ENCODE data around the gene SLC24A5. TPM values are rescaled to one million over a fixed set of nuclear protein-coding genes. Genes with fewer than 3 reads are reported as not detected.

The SLC24A5 gene
- total and polyA plus RNA-seq, 7 donors = not detected

DNA sequence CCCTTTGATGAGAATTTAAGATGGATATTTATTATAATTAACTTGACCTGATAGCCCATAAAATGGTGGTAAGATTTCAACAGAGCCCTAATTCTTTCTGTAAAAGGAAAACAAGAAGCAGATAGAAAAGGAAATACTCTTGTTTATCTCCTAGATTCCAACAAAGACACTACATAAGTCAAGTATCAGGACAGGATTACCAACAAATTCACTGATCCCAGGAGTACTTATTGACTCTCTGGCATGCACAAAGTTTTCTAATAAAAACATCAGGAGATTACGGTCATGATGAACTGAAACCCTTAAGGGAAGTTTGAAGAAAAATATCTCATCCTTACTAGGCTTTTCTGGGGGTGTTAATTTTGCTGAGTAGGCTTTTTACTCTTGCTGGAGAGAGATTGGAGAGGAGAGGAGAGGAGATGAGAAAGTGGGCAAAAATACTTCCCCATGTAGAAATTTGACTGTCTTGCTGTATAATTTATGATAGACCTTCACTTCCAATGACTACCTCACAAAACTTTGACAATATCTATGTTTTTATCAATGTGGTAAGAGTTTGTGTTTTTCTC lies 43.1 kb upstream of the SLC24A5 start:
- H3K4me1 ChIP-seq = no peaks in the 10 kb centered on the region
- 58 to 66% (median 60%) methylated on average over 1 of the region's 1 CpG for WGBS, 3 donors
- TF ChIP-seq, protein P1, sequence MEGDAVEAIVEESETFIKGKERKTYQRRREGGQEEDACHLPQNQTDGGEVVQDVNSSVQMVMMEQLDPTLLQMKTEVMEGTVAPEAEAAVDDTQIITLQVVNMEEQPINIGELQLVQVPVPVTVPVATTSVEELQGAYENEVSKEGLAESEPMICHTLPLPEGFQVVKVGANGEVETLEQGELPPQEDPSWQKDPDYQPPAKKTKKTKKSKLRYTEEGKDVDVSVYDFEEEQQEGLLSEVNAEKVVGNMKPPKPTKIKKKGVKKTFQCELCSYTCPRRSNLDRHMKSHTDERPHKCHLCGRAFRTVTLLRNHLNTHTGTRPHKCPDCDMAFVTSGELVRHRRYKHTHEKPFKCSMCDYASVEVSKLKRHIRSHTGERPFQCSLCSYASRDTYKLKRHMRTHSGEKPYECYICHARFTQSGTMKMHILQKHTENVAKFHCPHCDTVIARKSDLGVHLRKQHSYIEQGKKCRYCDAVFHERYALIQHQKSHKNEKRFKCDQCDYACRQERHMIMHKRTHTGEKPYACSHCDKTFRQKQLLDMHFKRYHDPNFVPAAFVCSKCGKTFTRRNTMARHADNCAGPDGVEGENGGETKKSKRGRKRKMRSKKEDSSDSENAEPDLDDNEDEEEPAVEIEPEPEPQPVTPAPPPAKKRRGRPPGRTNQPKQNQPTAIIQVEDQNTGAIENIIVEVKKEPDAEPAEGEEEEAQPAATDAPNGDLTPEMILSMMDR (IDR thresholded peaks at IDR 0.05) = no peak

DNA sequence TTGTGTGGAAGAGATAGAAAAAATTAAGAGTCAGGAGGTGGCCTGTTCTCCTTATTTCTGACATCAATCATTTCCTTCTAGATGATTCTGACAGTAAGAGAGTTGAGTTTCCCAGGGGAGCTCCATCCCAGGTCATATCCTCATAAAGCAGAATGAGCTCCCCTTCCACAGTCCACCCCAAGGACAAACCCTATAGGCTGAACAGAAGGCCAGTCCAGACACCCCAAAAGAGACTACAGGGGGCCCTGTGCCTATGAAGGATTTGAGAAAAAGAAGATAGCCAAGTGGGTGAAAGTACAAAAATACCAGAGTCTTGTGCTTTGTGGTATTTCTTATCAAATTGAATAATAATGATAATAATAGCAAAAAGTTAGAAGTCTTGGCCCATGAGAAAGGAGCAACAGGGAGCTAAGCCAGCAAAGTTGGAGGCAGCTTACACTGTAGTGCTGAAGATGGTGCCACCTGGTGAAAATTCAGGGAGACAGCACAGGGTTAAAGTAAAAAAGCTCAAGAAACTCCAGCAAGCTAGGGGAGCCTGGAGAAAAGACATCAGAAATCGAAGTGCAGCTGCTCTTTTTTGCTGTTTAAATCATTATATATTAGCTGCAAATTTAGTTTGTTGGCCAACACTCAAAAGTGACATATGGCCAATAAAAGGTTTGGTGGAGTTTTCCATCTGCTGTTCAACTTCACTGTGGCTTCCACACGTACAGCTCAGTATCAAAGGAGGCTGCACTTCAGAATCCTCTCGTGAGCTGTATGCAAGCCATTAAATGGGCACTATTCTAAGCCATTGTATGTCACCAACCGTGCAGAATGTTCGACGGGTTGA lies 35.8 kb upstream of the SLC24A5 start:
- intact Hi-C loops (cut with DNase I) = no loop called here
- ATAC-seq (no peak), DNase-seq (no peak)
- no peak overlapping the region for H3K27ac ChIP-seq
- H3K4me1 ChIP-seq = no peaks in the 10 kb centered on the region
- no peaks in the 10 kb centered on the region for H3K9me3 ChIP-seq
- H3K27me3 ChIP-seq (ENCODE audit: insufficient read depth in 3 of 3, low read length in 2 of 3) = peaks cover 0 to 3% (median 2%) of the 10 kb centered on the region in 3 donors
- H3K4me3 ChIP-seq = no peak overlapping the region
- H3K36me3 ChIP-seq (ENCODE audit: insufficient read depth in 1 of 2, low read depth in 1 of 2) = no peaks in the 10 kb centered on the region
- TF ChIP-seq, protein P1 (IDR thresholded peaks at IDR 0.05) = peak; percentile 14
- WGBS, 3 donors = 43 to 45% (median 44%) methylated on average over 6 of the region's 6 CpGs

More for the DNA sequence above, 43.1 kb upstream of the SLC24A5 start:
- no peak for ATAC-seq
- no peaks in the 10 kb centered on the region for H3K36me3 ChIP-seq (ENCODE audit: insufficient read depth in 1 of 2, low read depth in 1 of 2)
- intact Hi-C loops (cut with DNase I) = no loop called here
- no peaks in the 10 kb centered on the region for H3K9me3 ChIP-seq
- H3K4me3 ChIP-seq = no peak overlapping the region
- no peak overlapping the region for H3K27ac ChIP-seq
- DNase-seq = no peak
- H3K27me3 ChIP-seq (ENCODE audit: insufficient read depth in 3 of 3, low read length in 2 of 3) = peaks cover 0 to 2% (median 0%) of the 10 kb centered on the region in 3 donors

DNA sequence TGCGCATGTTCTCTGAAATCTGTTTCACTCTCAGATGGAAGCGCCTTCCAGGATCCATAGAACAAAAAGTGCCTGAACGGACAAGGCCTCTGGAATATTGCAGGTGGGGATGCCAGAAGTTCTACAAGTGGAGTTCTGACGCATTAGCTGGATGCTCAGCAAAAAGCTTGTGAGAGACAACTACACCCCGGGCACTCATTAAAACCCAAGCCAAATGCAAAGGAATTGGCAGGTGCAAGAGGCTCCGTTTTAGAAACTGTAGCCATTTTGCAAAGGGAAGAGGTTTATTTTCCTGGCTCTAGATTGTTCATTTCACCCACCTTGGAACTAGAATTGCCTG lies 35.2 kb upstream of the SLC24A5 start:
- intact Hi-C loops (cut with DNase I) = no loop called here
- no peak overlapping the region for H3K4me3 ChIP-seq
- ATAC-seq = no peak
- H3K36me3 ChIP-seq (ENCODE audit: insufficient read depth in 1 of 2, low read depth in 1 of 2) = no peaks in the 10 kb centered on the region
- no peak overlapping the region for H3K27ac ChIP-seq
- H3K4me1 ChIP-seq = no peaks in the 10 kb centered on the region
- H3K27me3 ChIP-seq (ENCODE audit: insufficient read depth in 3 of 3, low read length in 2 of 3) = peaks cover 0 to 3% (median 2%) of the 10 kb centered on the region in 3 donors
- TF ChIP-seq, protein P1 (IDR thresholded peaks at IDR 0.05) = no peak
- 53 to 70% (median 54%) methylated on average over 6 of the region's 6 CpGs for WGBS, 3 donors
- DNase-seq = no peak
- no peaks in the 10 kb centered on the region for H3K9me3 ChIP-seq

DNA sequence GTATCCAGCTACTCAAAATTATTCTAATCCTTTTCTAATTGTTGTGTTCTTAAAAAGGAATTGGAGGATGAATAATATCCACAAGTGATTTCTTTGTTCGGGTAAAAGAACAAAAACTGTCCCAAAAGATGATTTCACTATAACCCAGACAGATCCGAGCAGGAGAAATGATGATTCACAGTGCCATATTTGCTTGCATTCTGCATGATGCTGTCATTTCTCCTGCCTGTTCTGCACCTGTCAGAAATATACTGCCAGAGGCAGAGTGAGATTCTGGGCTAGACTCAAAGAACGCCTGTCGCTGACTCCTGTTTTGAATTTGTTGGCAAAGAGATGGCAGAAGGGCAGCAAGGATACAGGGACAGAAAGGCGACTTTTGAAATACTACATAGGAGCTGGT lies 34.7 kb upstream of the SLC24A5 start:
- H3K36me3 ChIP-seq (ENCODE audit: insufficient read depth in 1 of 2, low read depth in 1 of 2) = no peaks in the 10 kb centered on the region
- H3K27me3 ChIP-seq (ENCODE audit: insufficient read depth in 3 of 3, low read length in 2 of 3) = peaks cover 0 to 3% (median 2%) of the 10 kb centered on the region in 3 donors
- H3K4me3 ChIP-seq = no peak overlapping the region
- TF ChIP-seq, protein P1 (IDR thresholded peaks at IDR 0.05) = no peak
- ATAC-seq (no peak), DNase-seq (no peak)
- H3K27ac ChIP-seq = no peak overlapping the region
- H3K9me3 ChIP-seq = no peaks in the 10 kb centered on the region
- intact Hi-C loops (cut with DNase I) = no loop called here
- no peaks in the 10 kb centered on the region for H3K4me1 ChIP-seq
- WGBS, 3 donors = 23 to 42% (median 24%) methylated on average over 5 of the region's 5 CpGs
